ENCODE data around the gene PTGIR. TPM values are rescaled to one million over a fixed set of nuclear protein-coding genes. Genes with fewer than 3 reads are reported as not detected.
A peak's percentile ranks its signal among the peaks of the same experiment; 100 is the strongest.

Gene PTGIR
- total and polyA plus RNA-seq, 2 donors from 2014 or later, result 7.5 to 10.1 TPM

- intact Hi-C loops (cut with DNase I), result no loop called here
- FAIRE-seq, result no peak
- Histone ChIP-seq H3K27ac (ENCODE audit: low read depth in 2 of 2, low read length in 2 of 2) (no peak overlapping the region), H3K4me3 (ENCODE audit: low read length in 3 of 3) (peak overlapping the region in 1 of 3 donors; percentile 17), H3K36me3 (ENCODE audit: control insufficient read depth in 2 of 3, insufficient read depth in 3 of 3, low read length in 3 of 3) (peaks cover 0 to 40% (median 21%) of the 10 kb centered on the region in 3 donors), H3K9ac (ENCODE audit: low read length in 3 of 3) (peak overlapping the region in 1 of 3 donors; percentile 19), H3K9me3 (ENCODE audit: control insufficient read depth in 2 of 3, insufficient read depth in 1 of 3, low read length in 3 of 3) (no peaks in the 10 kb centered on the region), H3K27me3 (ENCODE audit: control insufficient read depth, insufficient read depth, low read length) (no peaks in the 10 kb centered on the region), H3K4me1 (ENCODE audit: control insufficient read depth in 2 of 3, insufficient read depth in 2 of 3, low read depth in 1 of 3, low read length in 3 of 3) (peaks cover 0 to 30% (median 20%) of the 10 kb centered on the region in 3 donors)
- peak in 1 of 5 donors; percentile 56 for DNase-seq
- TF ChIP-seq CTCF (IDR thresholded peaks at IDR 0.05; ENCODE audit: borderline replicate concordance, extremely low read depth, insufficient read depth), result no peak
Observed at GRCh38 chr19:46605356-46605821, 19.5 kb downstream of the PTGIR start.

- TF ChIP-seq CTCF (IDR thresholded peaks at IDR 0.05; ENCODE audit: borderline replicate concordance, extremely low read depth, insufficient read depth), result no peak
- FAIRE-seq, result no peak
- H3K9me3 ChIP-seq (ENCODE audit: control insufficient read depth in 2 of 3, insufficient read depth in 1 of 3, low read length in 3 of 3), result no peaks in the 10 kb centered on the region
- H3K9ac ChIP-seq (ENCODE audit: low read length in 3 of 3), result peak overlapping the region in 1 of 3 donors; percentile 19
- DNase-seq, result peak in 1 of 5 donors; percentile 61
- H3K4me1 ChIP-seq (ENCODE audit: control insufficient read depth in 2 of 3, insufficient read depth in 2 of 3, low read depth in 1 of 3, low read length in 3 of 3), result peaks cover 0 to 32% (median 20%) of the 10 kb centered on the region in 3 donors
- peak overlapping the region in 1 of 3 donors; percentile 17 for H3K4me3 ChIP-seq (ENCODE audit: low read length in 3 of 3)
- peaks cover 0 to 40% (median 21%) of the 10 kb centered on the region in 3 donors for H3K36me3 ChIP-seq (ENCODE audit: control insufficient read depth in 2 of 3, insufficient read depth in 3 of 3, low read length in 3 of 3)
- no peak overlapping the region for H3K27ac ChIP-seq (ENCODE audit: low read depth in 2 of 2, low read length in 2 of 2)
- no peaks in the 10 kb centered on the region for H3K27me3 ChIP-seq (ENCODE audit: control insufficient read depth, insufficient read depth, low read length)
- intact Hi-C loops (cut with DNase I), result no loop called here
Observed at GRCh38 chr19:46604781-46605355, 20.0 kb downstream of the PTGIR start.

GRCh38 chr19:46603752-46604231 lies 21.1 kb downstream of the PTGIR start:
- Histone ChIP-seq H3K9me3 (ENCODE audit: control insufficient read depth in 2 of 3, insufficient read depth in 1 of 3, low read length in 3 of 3) (no peaks in the 10 kb centered on the region), H3K9ac (ENCODE audit: low read length in 3 of 3) (peak overlapping the region in 1 of 3 donors; percentile 84), H3K36me3 (ENCODE audit: control insufficient read depth in 2 of 3, insufficient read depth in 3 of 3, low read length in 3 of 3) (peaks cover 0 to 29% (median 18%) of the 10 kb centered on the region in 3 donors), H3K27ac (ENCODE audit: low read depth in 2 of 2, low read length in 2 of 2) (peak overlapping the region; percentile 49 to 73), H3K4me1 (ENCODE audit: control insufficient read depth in 2 of 3, insufficient read depth in 2 of 3, low read depth in 1 of 3, low read length in 3 of 3) (peaks cover 0 to 33% (median 20%) of the 10 kb centered on the region in 3 donors), H3K27me3 (ENCODE audit: control insufficient read depth, insufficient read depth, low read length) (no peaks in the 10 kb centered on the region), H3K4me3 (ENCODE audit: low read length in 3 of 3) (peak overlapping the region in 1 of 3 donors; percentile 97)
- FAIRE-seq, result no peak
- intact Hi-C loops (cut with DNase I), result no loop called here
- DNase-seq, result peak in 1 of 5 donors; percentile 37
- no peak for TF ChIP-seq CTCF (IDR thresholded peaks at IDR 0.05; ENCODE audit: borderline replicate concordance, extremely low read depth, insufficient read depth)
